ENCODE measurements around the gene GSG1L2.

The GSG1L2 gene

DNA sequence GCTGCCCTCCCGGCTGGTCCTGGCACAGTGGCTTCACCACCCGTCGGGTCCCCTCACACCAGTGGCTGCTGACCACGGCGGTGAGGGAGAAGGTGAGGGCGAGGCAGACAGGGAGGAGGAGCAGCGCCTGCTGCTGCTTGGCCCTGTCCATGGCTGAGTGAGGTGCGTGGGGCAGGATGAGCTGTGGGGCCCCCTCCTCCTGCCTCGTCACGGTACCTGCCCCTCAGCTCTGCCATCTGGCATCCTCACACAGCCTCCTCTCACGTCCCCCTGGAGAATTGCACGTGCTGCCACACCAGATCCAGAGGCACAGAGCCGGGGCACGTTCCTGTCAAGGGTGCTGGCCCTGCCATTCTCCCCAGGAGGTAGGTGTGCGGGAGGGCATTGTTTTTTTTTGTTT, at the start of gene GSG1L2:
Gene GSG1L2, minus strand, starts transcription at position 159 of the 400 bp plus-strand sequence. Its CDS starts 8 bp downstream, at position 151.
- DNase-seq: no peak

DNA sequence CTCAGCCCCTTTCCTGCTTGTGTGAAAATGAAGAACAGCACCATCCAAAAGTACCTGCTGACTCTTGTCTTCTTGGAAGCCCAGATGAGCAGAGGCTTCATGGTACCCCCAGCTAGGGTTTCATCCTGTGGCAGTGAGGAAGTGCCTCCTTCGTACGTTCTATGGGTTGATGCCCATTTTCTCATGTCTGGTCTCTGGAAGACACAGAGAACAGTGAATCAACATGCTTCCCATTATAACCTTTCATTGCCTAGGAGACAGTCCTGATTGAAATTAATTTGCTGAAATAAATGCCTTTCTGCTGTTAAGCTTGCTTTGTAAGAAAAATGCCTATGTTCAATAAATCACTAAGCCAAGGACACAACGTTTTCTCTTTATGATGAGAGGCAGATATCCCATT, 46.7 kb upstream of the GSG1L2 start:
- DNase-seq: no peak

DNA sequence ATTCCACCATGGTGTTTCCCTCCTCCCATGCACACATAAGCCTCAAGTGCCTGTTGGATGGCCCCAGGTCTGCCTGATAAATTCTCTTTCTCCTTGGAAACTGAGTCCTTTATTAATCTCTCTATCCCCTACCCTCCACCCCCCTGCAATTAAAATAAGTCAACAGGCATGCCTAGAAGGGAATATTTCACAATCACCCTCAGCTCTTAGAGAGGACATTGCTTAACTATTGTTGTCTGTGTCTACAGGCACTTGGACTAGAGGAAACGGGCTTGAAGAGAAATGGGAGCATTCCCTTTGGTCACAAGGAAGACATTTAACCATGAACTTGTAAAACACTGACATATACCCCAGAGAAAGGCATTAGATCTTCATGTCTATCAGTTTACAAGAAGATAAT, 43.7 kb upstream of the GSG1L2 start:
- no peak for DNase-seq

DNA sequence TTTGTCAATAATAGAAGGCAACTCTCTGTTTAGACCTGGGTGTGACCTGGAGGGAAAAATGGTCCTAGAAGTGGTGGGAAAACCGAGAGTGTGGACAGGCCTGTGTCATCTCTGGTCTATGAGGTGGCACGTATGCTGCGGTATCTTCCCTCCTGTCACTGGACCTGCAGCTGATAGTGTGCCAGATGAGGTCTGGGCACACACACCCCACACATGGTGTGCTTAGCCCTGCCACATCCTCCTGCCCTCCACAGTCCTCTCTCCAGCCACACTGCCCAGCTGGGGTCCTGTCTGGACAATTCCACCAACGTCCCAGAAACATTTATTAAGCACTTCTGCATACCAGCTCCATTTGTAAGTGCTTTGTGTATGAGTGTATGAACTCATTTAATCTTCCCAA, 41.1 kb upstream of the GSG1L2 start:
- DNase-seq: no peak

DNA sequence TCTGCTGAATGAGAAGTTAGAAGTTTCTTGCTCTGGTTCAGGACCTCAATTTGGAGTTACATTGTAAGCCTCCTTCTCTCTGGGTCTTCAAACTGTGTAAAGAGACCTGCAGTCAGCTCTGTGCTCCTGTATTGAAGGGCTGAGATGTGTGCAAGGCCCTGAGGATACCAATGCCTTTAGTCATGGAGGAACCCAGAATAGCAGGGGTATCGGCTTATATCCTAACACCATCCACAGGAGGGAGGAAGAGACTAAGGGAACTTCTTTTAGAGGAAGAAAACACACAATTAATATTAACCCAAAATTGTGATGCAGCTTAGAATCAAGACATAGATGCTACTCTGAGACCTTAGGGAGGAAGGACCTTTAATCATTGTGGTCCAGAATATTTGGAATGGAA, 40.3 kb upstream of the GSG1L2 start:
- DNase-seq: no peak

DNA sequence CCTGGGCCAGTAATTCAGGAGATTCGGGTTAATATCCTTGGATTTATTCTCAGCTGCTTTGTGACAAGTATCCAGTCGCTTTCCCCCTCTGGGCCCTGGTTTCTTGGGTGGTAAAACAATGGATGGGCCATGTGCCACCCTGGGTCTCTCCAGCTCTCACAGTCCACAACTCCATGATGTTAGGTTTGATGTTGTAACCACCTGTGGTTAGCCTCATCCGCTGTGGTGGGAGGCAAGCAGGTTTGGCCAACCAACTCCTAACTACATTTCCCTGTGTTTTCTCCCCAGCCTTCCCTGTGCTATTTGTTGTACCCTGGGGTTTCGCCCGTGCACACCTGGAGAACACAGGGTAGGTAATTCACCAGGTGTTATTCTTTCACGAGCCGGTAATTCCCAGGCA, 39.0 kb upstream of the GSG1L2 start:
- no peak for DNase-seq

DNA sequence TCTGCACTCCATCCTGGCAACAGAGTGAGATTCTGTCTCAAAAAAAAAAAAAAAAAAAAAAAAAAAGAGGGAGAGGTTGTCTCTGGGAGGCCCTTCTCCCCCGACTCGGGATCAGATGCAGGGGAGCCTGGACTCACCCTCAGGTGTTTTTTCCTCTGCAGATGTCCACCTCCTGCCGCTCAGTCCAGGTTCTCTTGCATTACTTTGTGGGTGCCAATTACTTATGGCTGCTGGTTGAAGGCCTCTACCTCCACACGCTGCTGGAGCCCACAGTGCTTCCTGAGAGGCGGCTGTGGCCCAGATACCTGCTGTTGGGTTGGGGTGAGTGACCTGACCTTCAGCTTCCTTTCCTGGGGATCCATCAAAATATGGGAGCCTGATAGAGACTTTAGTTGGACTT, 37.9 kb upstream of the GSG1L2 start:
- DNase-seq: no peak

DNA sequence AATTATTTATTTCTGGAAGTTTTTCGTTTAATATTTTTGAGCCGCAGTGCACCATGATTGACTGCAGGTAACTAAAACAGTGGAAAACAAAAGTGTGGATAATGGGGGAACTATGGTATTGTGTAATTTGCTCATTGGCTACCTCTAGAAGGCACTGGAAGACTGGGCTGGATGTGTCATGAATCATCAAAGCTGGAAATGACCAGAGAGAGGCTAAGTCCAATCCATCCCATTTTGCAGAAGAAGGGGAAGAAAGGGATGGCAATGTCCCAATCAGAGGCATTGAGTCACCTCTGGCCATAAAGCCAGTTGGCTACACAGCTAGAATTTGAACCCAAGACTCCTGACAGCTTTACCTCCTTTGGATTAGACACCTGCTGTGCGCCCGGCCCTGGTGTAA, 33.2 kb upstream of the GSG1L2 start:
- no peak for DNase-seq

DNA sequence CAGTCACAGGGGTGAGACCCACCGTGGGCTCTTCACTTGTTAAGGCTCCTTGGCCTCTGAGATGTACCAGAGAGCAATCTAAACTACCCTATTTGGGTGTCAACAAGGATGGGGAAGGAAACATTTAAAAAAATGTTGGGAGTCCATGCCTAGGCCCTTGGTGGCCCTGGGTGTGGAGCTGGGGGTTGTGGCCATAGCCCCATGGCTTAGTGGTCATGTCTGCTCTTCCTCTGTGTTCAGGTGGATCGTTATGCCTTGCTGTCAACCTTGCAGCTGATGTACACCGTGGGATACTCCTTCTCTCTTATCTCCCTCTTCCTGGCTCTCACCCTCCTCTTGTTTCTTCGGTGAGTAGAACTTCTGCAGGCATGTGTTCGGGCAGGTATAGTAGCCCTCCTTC, 32.4 kb upstream of the GSG1L2 start:
- no peak for DNase-seq

DNA sequence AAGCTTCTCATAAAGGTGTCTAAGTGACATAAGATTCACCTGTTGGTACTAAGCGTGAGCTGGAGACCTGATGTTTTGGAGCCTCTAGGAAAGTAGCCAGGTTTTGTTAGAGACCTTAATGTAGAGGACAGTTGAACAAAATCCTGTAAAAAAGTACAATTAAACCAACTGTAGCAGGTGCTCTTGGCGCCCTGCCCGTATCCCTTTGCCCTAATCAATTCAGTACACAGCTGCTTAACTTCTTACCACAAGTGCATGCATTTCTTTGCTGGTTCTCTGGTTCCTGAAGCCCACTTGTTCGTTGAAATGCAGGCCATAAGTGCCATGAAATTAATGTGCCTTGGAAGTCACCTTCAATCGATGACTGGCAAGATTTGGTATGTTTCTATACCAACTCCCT, 28.3 kb upstream of the GSG1L2 start:
- no peak for DNase-seq

DNA sequence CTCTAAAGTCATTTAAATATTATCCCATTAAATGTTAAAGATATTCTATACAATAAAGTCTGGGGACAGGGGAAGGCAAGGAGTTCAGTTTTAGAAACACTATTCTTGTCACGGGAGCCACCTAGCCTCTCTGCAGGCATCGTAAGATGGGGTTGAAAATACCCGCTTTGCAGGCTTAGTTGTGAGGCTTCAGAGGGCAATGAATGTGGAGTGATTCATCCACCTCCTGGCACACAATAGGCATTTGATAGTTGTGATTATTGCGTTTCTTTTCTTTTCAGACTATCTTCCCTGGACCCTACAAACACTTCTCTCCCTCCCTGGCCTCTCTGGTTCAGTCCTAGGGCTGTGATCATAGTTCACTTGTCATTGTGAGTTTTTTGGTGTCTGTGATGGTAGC, 23.4 kb upstream of the GSG1L2 start:
- no peak for DNase-seq

DNA sequence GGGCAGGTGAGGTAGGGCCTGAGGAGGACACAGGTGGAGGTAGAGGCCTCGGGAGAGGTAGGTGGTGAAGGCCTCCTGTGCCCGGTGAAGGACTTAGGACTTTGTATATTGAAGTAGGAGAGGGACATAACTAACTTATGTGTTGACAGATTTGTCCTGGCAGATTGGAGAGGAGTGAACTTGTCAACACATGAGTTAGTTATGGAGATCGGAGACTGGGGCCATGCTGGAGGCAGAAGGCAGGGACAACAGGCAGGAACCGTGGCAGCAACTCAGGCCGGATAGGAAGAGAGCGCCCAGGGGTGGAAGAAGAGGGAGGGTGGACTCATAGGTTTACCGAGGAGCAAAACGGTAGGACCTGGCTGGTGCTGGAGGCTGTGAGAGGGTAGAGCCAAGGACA, 22.3 kb upstream of the GSG1L2 start:
- DNase-seq: no peak

DNA sequence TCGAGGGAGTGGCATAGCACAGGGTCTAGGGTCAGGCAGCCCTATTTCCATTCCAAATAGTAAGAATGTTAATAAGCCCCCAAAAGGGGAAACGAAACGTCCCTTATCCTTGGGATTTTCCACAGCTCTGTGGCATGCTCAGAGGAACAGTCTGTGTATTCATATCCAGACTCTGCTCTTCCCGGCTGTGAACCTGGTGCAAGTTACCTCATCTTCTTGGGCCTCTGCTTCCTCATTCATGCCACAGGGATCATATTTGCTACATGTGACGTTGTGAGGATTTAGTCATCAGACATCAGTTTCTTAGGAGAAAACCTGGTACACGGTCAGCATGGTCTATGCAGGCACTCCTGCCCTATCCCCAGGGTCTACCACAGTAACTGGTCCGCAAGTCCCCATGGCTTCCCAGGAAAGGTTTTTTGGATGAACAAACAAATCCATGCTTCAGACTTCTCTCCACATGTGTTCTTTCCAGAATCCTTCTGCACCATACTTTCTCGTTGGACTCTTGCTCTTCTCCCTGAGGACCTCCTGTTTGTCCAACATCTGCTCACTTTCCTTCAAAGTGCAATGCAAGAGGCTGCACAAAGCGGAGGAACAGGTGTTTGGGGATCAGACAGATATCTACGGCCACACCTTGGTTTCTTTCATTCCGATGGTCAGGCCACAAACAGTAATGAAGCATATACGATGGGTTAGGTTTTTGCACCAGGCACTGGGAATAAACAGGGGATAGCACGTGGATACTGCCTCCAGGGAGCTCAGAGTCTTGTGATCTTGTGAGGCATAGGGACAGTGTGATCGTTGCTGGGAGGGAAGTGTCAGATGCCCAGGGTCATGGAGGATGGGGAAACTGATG, 21.5 kb upstream of the GSG1L2 start:
- DNase-seq: no peak

DNA sequence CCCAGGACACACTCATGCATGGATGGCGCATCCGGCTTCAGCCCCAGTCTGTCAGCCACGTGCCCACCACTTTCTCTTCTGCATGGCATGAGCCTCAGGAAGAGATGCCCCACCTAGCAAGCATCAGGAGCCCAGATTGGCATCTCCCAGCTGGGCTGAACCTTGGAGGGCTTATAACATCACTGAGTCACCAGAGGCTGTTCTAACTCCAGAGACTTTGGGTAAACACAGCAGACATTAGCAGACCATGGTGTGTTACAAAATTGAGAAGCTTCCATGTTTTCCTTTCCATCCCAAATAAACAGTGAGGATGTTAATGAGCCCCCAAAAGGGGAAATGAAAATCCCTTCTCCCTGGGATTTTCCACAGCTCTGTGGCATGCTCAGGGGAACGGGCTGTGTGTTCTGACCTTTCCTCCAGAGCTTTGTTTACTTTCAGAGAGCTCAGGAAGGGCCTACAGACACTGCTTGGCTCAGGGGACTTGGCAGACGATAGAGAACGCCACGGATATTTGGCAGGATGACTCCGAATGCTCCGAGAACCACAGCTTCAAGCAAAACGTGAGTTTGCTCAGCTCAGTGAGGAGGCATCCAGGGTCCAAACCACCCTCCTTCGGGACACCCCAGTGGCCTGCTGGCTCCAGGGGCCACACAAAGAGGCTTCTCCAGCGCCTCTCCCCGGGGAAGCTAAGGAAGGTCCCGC, 20.3 kb upstream of the GSG1L2 start:
- DNase-seq: no peak

DNA sequence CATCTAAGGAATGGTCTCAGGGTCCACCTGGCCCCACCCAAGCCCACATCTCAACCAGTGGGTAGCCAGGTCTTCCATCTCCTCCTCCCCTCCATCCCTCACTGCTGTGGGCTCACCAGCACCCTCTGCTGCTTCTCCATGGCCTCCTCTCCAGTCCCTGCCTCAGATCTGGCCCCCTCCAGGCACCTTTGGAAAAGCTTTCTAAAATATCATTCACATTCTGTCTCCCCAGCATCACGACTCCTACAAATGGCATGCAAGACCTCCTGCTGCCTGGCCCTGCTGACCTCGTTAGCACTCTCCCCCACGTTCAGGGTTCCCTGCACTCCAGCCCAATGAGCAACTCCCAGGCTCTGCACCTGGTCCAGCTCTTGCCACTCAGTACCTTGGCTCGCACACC, 17.6 kb upstream of the GSG1L2 start:
- DNase-seq: no peak

DNA sequence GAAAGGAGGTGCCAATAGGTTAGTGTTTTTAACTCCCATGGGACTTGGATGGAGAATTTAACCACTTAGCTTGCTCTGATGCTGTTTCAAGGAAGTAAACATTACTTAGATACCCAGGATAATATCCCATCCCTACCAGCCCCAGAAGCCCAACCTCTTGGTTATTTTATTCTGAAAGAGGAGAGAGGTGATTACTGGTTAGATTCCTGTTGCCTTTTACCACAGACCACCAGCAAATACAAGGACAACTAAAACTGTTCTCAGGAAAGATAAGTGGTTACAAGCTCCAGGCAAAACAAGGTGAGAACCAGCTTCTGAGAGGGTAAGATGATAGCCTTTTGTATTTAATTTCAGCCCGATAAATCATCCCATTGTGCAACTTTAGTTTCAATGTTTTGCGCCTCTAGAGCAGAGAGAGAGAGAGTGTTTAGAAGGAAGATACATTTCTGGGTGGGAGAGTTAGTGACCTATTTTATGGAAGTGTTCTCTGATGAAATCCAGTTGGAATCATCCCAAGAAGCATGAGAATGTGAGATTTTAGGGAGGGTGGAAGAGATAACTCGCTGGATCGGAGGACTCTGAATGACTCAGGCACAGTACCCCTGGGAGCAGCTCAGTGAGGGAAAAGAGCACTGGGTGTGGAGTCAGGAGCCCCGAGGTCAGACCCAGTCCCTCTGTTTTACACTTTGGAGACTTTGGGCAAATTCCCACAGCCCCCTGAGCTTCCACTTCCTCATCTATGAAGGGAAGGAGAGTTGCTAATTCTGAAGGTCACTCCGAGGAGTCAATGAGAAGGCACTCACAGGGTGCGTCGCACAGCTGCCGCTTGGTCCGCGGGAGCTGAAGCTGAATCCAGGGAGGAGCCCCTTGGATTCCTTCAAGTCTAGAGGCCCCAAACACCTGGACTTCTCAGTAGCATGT, 15.9 kb upstream of the GSG1L2 start:
- DNase-seq: no peak

DNA sequence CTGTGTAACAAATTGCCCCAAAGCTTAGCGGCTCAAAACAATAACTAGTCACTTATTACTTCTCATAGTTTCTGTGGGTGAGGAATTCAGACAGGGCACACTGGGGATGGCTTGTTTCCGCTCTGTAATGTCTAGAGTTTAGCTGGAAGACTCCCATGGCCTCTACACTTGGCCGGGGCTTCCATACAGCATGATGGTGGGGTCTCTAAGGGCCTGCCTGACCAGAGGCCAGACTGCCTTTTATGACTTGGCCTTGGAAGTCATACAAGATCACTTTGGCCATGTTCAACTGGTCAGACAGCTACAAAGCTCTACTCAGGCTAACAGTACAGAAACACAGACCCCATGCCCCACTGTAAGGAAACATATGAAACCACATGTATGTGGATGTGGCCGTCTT, 12.0 kb upstream of the GSG1L2 start:
- no peak for DNase-seq

DNA sequence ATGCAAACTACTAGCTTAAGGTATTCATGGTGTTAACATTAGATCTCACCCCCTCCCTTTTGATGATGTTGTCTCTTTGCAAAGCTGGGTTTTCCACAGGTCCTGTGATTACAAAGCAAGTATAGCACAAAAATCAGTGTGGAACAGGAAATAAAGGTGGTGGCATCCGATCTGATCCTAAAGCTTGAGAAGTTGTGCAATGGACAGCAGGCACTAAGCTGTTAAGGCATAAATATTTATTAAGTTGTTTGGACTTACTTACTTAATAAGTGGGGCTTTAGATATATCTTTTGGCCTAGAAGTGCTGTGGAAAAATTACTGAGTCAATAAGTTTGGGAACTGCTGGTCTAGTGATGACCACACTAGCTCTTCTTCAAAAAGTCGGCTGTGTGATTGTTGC, 8.8 kb upstream of the GSG1L2 start:
- no peak for DNase-seq

DNA sequence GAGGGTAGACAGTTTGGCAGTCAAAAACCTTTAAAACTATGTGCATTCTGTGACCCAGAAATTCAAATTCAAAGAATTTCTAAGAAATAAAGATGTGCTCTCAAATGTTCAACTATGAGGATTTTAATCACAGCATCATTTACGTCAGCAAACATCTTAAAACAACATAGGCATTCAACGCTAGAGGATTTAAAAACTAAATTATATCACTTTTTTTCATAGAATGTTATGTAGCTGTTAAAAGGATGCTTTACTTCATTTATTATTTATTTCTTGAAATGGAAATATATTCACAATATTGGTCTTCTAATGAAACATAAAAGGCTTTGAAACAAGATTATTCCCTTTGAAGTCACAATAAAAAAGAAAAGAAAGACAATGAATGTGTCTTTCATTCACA, 7.5 kb upstream of the GSG1L2 start:
- DNase-seq: no peak

DNA sequence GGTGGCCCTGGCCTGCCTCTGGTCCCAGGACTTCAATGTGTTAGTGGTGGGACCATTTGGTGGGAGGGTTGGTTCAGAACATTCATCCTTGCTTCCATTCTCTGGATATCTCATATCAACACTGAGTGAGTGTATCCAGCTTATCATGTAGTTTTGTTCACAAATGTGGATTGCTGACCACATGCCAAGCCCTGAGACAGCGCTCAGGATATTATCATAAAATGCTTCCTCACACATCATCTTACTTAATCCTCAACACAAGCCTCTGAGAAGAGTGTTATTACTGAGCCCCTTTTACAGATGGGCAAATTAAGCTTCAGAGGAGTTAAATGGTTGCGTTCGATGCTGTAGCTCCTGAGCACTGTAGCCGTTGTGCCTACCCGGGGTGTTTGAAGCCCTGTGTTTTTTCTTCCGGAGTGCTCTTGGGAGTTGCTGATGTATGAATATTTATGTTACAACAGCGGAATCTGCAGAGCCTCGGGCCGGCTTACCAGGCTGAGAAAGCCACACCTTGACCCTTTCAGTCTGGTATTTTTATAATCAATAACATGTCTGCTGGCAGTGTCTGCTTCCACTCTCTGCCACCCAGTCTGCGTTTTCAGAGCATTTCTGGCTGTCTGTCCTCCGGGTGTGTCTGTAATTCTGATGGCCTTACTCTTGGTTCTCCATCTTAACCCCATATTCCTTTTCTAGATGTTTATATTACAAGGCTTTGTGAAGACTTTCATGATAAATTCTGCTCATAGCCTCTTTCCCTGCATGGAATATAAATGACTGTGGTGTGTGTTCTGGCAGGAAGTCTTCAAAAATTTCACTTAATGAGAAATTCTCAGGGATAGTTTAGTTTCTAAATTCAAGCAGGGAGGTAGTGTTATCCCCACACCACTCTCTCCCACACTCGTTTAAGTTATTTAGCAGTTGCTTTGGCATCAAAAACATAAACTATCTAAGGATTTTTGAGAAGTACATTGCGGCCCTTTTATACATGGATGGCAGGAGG, 6.7 kb upstream of the GSG1L2 start:
- no peak for DNase-seq

DNA sequence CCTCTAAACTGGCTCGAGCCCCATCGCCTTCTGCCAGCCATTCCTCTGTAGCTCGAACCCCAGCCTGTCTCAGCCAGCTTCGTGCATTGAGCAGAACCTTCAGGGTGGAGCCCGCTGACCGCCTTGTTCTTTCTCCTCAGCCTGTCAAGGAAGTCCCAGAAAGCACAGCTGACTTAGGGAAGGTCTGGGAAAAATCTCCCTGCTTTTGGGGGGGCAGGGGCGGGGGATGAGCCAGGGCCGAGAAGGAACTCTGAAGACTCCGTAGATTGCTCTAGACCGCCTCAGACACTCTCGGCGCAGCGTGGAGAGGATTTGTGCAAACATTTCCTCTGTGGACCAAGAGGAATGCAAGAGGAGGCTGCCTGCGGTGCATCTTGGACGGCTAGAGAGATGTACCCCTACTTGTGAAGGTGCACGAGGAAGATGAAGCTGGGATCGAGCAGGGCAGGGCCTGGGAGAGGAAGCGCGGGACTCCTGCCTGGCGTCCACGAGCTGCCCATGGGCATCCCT, 3.8 kb upstream of the GSG1L2 start, which contains the start of gene GLP2R:
Gene GLP2R, plus strand, starts transcription at position 284 of the 510 bp plus-strand sequence. Its CDS starts 140 bp downstream, at position 424.
- no peak for DNase-seq

All from CD4-positive, alpha-beta T cell treated with Interleukin-21 for 1 hour (primary cell).